KMS-11 (cell line): Measurements from ENCODE around the gene ZNRF4.

ENCODE experiments used
- H2AFZ ChIP-seq: fragments of 200-600 bp; sonication (generic); 2 replicates; pipeline ENCODE4 v1.6.1; 2016; ENCODE audit warnings: antibody characterized with exemption, mixed run types, low read depth
- H3K27ac ChIP-seq: fragments of 200-600 bp; sonication (generic); 2 replicates; pipeline ENCODE4 v1.6.1; 2016; ENCODE audit warnings: mild to moderate bottlenecking, mixed run types
- H3K27me3 ChIP-seq: fragments of 200-600 bp; sonication (generic); 2 replicates; pipeline ENCODE4 v1.6.1; 2017; ENCODE audit warnings: mild to moderate bottlenecking, low read depth, mixed run types, moderate library complexity; ENCODE audit not compliant: insufficient read depth
- H3K36me3 ChIP-seq: fragments of 200-600 bp; sonication (generic); 2 replicates; pipeline ENCODE4 v1.6.1; 2017; ENCODE audit warnings: mild to moderate bottlenecking, mixed run types; ENCODE audit not compliant: insufficient read depth
- H3K4me1 ChIP-seq: fragments of 200-600 bp; sonication (generic); 2 replicates; pipeline ENCODE4 v1.6.1; 2016; ENCODE audit warnings: mild to moderate bottlenecking, low read depth, mixed run types; ENCODE audit not compliant: poor library complexity, severe bottlenecking
- H3K4me2 ChIP-seq: fragments of 200-600 bp; sonication (generic); 2 replicates; pipeline ENCODE4 v1.7.0; 2016; ENCODE audit warnings: mild to moderate bottlenecking, mixed run types
- H3K4me3 ChIP-seq: fragments of 200-600 bp; sonication (generic); IDR thresholded peaks from 2 replicates; pipeline ENCODE4 v1.6.1; 2017; ENCODE audit warnings: low read depth, low read length, mixed read lengths; ENCODE audit not compliant: insufficient read depth
- H3K79me2 ChIP-seq: fragments of 200-600 bp; sonication (generic); 2 replicates; pipeline ENCODE4 v1.6.1; 2016; ENCODE audit warnings: low read depth, mixed run types; ENCODE audit not compliant: insufficient read depth
- H3K9ac ChIP-seq: fragments of 200-600 bp; sonication (generic); 2 replicates; pipeline ENCODE4 v1.6.1; 2016; ENCODE audit warnings: mild to moderate bottlenecking, mixed run types
- H4K20me1 ChIP-seq: fragments of 200-600 bp; sonication (generic); 2 replicates; pipeline ENCODE4 v1.6.1; 2016; ENCODE audit warnings: mild to moderate bottlenecking, mixed run types; ENCODE audit not compliant: insufficient read depth
- CTCF ChIP-seq: fragments of 200-600 bp; sonication (generic); conservative IDR thresholded peaks from 2 replicates; pipeline ENCODE4 v1.6.1; 2017; ENCODE audit warnings: low read depth, mild to moderate bottlenecking, antibody characterized with exemption, low read length, moderate library complexity, mixed read lengths

ZNRF4 gene

GRCh38 chr19:5454743-5455142, 474 bp upstream of the ZNRF4 start:
- H3K4me3 ChIP-seq: no peak overlapping the region
- H3K4me2 ChIP-seq: no peak overlapping the region
- no peaks in the 10 kb centered on the region for H3K36me3 ChIP-seq
- no peak overlapping the region for H2AFZ ChIP-seq
- TF ChIP-seq CTCF: no peak
- H3K27me3 ChIP-seq: peaks cover 25% of the 10 kb centered on the region
- H3K9ac ChIP-seq: no peak overlapping the region
- no peak overlapping the region for H3K27ac ChIP-seq
- H4K20me1 ChIP-seq: no peaks in the 10 kb centered on the region
- H3K4me1 ChIP-seq: no peaks in the 10 kb centered on the region
- H3K79me2 ChIP-seq: no peaks in the 10 kb centered on the region

GRCh38 chr19:5456130-5456840, 1.1 kb downstream of the ZNRF4 start:
- Histone ChIP-seq H3K27me3 (peaks cover 31% of the 10 kb centered on the region), H3K36me3 (no peaks in the 10 kb centered on the region), H4K20me1 (no peaks in the 10 kb centered on the region), H3K79me2 (no peaks in the 10 kb centered on the region), H3K4me1 (no peaks in the 10 kb centered on the region), H3K9ac (no peak overlapping the region), H3K4me3 (no peak overlapping the region), H3K4me2 (no peak overlapping the region), H2AFZ (no peak overlapping the region), H3K27ac (no peak overlapping the region)
- TF ChIP-seq CTCF: no peak

GRCh38 chr19:5456841-5457200, 1.6 kb downstream of the ZNRF4 start:
- no peaks in the 10 kb centered on the region for H3K79me2 ChIP-seq
- no peak overlapping the region for H3K4me3 ChIP-seq
- no peak for TF ChIP-seq CTCF
- H4K20me1 ChIP-seq: no peaks in the 10 kb centered on the region
- no peaks in the 10 kb centered on the region for H3K36me3 ChIP-seq
- H2AFZ ChIP-seq: no peak overlapping the region
- peaks cover 26% of the 10 kb centered on the region for H3K27me3 ChIP-seq
- H3K9ac ChIP-seq: no peak overlapping the region
- no peaks in the 10 kb centered on the region for H3K4me1 ChIP-seq
- H3K27ac ChIP-seq: no peak overlapping the region
- no peak overlapping the region for H3K4me2 ChIP-seq

GRCh38 chr19:5457709-5458108, 2.5 kb downstream of the ZNRF4 start:
- Histone ChIP-seq H3K27ac (no peak overlapping the region), H3K79me2 (no peaks in the 10 kb centered on the region), H3K4me1 (no peaks in the 10 kb centered on the region), H2AFZ (no peak overlapping the region), H3K4me3 (no peak overlapping the region), H3K4me2 (no peak overlapping the region), H3K9ac (no peak overlapping the region), H4K20me1 (no peaks in the 10 kb centered on the region), H3K36me3 (no peaks in the 10 kb centered on the region), H3K27me3 (peaks cover 24% of the 10 kb centered on the region)
- TF ChIP-seq CTCF: no peak
